ENCODE data around the gene USP30. TPM values are rescaled to one million over a fixed set of nuclear protein-coding genes. Genes with fewer than 3 reads are reported as not detected.
"Not testable (repeated sequence)": the region's sequence is repeated elsewhere in the genome, so short reads cannot be mapped to it uniquely, and the experiment has no call there.

Gene USP30
- polyA plus RNA-seq, 4 donors = 21.5 to 28.5 (median 25.4) TPM

DNA sequence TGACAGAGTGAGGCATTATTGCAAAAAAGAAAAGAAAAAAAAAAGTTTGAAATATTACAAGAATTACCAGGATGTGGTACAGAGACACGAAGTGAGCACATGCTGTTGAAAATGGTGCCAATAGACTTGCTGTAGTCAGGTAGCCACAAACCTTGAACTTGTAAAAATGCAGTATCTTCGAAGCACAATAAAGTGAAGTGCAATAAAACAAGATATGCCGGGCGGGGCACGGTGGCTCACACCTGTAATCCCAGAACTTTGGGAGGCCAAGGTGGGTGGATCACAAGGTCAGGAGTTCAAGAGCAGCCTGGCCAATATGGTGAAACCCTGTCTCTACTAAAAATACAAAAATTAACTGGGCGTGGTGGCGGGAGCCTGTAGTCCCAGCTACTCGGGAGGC is 2.6 kb upstream of the USP30 start:
- DNase-seq (ENCODE audit: low read depth in 4 of 4, low spot score in 3 of 4) = not testable (repeated sequence)

DNA sequence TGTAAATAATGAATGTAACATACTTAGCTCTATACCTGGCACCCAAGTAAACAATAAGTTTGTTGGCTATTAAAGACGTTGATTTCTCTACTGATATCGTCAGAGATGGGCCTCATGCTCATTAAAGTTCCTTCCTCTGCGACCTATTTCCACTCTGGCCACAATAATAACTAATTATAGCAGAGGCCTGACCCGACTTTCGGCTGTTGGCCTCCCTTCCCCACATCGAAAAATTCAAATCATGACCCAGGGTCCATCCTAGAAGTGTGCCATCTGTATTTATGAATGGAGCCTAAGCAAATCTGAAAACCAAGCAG is 321 bp upstream of the USP30 start:
- no peak for DNase-seq (ENCODE audit: low read depth in 4 of 4, low spot score in 3 of 4)

DNA sequence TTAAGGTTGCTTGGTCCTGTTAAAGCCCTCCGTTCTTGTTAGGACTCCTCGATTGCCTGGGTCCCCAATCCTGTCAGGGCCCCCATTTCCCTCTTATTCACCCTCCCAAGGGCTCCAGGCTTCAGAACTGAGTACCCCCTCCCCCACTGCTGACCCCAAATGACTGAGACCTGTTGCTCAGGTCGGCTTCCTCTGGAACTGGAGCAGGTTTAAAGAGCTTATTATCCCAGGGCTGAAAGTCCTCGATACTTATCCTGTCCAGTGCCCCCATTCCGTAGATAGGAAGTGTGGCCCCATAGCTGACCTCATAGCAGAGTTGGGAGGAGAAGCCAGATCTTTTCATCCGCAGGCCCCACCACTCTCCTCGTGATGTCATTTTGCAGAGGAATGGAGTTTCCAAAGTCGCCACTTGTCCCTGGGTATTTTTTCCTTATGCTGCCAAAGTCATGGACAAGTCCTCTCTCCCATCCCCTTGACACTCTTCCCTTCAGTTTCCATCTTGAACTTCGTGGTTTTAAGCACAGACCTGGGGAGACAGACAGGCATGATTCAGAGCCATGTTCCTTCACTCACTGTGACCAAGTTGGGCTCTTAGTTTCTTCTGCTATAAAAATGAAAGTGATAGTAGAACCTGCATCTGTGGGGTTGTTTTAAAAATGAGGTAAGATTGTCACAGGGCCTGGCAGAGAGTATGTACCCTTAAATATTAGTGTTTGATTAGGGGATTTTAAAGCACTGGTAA is 1.2 kb downstream of the USP30 start:
- DNase-seq (ENCODE audit: low read depth in 4 of 4, low spot score in 3 of 4) = no peak

DNA sequence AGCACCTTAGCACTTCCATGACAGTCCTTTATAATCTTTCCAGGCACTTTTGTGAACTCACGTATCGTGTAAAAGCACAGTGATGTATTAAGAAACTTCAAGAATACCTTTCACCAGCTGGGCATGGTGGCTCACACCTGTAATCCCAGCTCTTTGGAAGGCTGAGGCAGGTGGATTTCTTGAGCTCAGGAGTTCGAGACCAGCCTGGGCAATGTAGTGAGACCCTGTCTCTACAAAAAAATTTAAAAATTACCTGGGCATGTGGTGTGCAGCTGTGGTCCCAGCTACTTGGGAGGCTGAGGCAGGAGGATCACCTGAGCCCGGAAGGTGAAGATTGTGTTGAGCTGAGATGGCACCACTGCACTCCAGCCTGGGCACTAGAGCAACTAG is 1.7 kb downstream of the USP30 start:
- not testable (repeated sequence) for DNase-seq (ENCODE audit: low read depth in 4 of 4, low spot score in 3 of 4)

DNA sequence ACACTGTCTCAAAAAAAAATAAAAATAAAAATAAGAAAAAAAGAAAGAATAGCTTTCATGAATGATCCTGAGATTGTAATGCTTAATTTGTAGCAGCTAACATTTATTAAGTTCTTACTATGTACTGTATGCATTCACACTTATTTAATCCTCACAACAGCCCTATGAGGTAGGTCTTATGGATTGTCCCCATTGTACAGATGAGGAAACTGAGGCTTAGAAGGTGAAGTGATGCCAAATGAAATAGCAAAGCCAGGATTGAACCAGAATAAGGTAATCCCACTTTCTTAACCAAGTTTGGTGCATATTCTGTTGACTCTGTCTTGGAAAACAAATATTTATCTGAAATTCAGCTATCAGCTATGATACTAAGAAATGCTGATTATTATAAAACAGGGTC is 2.1 kb downstream of the USP30 start:
- DNase-seq (ENCODE audit: low read depth in 4 of 4, low spot score in 3 of 4) = no peak

DNA sequence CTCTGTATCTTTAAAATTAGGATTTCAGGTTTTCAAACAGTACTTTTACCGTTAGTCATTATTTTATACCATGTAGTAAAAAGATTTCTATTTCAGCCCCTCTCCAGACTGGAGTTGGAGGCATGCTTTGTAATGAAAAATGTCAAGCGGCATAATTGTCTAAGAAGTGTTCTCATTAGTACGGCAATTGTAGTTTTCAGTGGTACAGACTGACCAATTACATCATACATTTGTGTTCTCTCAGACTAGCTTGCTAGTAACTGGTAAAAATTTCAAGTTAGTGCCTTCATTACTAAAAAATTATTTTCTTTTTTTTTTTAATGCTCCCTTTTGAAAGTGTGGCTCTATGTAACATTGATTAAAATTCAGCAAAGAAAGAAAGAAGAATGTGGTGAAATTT is 4.5 kb downstream of the USP30 start:
- no peak for DNase-seq (ENCODE audit: low read depth in 4 of 4, low spot score in 3 of 4)

DNA sequence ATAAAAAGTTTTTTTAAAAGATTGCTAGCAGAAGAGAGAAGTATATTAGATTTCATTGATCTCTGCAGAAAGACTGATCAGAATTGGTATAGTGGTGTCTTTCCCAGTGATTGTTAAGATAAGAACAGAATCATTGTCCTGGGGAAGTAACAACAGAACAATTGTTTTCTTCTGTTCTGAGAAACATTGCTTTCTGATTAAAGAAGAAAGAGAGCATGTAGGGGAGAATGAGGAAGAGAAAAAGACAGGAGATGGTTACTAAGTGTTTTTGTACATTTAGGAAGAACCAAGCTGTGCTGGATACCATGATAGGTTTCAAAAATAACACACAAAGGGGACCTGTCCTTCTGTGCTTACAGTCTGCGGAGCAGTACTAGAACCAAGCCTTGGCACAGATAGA is 5.0 kb downstream of the USP30 start:
- no peak for DNase-seq (ENCODE audit: low read depth in 4 of 4, low spot score in 3 of 4)

DNA sequence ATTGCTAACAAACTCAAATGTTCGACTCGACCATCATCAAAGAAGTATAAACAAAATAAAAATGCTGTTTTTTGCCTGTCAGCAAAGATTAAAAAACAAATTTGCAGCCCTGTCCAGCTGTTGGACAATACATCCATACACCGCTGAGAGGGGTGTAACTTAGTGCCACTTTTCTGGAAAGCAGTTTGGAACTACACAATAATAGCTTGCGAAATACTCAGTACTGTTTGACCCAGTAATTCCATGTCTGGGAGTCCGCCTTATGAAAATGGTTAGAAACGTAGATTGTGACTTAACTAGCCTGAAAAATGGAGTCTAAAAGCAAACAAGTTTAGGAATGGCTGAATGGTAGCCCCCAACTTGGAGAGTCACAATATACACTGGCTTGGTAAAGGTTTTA is 6.4 kb downstream of the USP30 start:
- no peak for DNase-seq (ENCODE audit: low read depth in 4 of 4, low spot score in 3 of 4)

DNA sequence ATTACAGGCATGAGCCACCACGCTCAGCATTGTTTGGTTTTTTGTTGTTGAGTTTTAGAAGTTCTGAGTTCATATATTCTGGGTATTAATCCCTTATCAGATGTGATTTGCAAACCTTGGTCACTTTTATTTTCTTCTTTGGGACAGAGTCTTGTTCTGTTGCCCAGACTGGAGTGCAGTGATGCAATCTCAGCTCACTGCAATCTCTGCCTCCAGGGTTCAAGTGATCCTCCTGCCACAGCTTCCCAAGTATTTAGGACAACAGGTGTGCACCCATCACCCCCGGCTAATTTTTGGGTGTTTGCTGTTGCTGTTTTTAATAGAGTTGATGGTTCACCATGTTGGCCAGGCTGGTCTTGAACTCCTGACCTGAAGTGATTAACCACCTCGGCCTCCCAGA is 11.8 kb downstream of the USP30 start:
- DNase-seq (ENCODE audit: low read depth in 4 of 4, low spot score in 3 of 4) = no peak

DNA sequence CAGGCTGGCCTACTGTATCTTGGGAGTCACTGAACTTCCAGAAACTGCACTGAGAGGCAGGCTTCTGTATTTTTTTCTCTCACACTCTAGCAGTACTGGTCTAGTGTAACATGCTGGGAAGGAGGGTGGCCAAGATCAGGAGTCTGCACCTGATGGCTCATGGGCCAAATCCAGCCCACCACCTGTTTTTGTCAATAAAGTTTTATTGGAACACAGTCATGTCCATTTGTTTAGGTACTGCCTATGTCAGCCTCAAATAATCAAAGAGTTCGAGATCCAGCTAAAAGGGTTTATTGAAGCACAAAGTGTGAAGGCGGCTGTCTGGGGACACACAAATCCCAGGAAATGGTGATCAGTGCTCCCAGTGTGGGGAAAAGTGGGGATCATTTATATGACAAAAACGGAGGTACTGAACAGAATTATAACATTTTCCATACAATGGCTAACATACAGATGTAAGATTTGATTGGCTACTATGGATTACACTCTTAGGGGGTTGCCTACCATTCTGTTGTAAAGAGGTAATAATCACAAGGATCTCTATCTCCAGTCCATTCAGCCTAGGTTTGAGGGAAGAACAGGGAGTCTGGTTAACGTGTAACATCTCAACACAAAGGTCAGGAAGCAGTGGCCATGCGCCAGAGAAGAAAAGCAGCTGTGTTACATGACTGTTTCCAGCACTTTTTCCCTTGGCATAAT is 12.9 kb downstream of the USP30 start:
- DNase-seq (ENCODE audit: low read depth in 4 of 4, low spot score in 3 of 4) = no peak

DNA sequence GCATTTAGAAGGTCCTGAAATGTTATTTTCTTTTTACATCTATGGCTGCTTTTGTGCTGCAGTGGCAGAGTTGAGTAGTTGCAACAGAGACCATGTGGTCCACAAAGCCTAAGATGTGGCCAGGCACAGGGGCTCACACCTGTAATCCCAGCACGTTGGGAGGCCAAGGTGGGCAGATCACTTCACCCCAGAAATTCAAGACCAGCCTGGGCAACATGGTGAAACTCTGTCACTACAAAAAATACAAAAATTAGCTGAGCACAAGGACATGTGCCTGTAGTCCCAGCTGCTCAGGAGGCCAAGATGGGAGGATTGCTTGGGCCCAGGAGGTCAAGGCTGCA is 13.4 kb downstream of the USP30 start:
- DNase-seq (ENCODE audit: low read depth in 4 of 4, low spot score in 3 of 4) = no peak

DNA sequence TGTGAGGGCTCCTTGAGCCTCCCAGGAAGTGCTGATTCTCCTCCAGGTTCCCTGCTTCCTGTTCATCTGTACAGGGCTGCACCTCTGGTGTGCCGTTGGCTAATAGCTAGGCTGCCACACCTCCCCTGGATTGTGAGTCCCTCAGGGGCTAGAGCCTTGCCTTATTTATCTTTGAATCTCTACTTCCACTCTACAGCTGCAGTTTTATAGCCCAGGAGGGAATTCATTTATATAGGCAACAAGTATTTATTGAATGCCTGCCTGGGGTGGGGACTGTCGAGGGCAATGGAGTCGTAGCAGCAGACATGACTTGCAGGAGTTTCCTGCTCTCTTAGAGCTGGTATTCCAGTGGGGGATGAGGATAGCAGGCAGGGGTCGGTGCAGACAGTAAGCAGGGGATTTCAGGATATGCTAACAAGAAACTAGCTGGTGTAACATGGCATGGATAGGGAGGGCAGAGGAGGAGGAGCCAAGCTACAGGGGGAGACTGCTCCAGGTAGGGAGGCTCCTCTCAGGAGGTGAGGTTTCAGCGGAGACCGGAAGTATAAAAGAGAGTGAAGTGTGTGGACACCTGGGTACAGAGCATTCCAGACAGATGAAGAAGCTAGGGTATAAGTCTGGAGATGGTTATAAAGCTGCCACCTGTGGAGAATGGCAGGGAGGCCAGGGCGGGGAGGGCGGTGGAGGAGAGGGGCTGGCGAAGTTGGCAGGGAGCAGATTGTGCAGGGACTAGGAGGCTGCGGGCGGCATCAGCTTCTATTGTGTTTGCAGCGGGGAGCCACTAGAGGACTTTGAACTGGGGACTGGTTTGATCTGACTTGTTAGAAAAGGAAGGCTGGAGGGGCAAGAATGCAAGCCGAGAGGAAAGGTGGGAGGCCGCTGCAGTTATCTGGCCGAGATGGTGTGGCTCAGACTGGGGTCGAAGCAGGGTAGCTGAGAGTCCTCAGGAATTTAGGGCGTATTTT is 17.2 kb downstream of the USP30 start:
- no peak for DNase-seq (ENCODE audit: low read depth in 4 of 4, low spot score in 3 of 4)

DNA sequence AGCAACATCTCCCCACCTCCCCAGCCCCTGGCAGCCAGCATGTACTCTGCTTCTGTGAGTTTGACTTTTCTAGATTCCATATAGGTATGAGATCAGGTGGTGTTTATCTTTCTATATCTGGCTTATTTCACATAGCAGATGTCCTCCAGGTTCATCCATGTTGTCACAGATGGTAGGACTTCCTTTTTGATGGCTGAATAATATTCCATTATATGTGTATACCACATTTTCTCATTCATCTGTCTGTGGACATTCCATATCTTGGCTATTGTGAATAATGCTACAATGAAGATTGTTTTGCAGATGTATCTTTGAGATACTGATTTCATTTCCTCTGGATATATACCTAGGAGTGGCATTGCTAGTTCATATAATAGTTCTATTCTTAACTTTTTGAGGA is 22.5 kb downstream of the USP30 start:
- DNase-seq (ENCODE audit: low read depth in 4 of 4, low spot score in 3 of 4) = no peak

DNA sequence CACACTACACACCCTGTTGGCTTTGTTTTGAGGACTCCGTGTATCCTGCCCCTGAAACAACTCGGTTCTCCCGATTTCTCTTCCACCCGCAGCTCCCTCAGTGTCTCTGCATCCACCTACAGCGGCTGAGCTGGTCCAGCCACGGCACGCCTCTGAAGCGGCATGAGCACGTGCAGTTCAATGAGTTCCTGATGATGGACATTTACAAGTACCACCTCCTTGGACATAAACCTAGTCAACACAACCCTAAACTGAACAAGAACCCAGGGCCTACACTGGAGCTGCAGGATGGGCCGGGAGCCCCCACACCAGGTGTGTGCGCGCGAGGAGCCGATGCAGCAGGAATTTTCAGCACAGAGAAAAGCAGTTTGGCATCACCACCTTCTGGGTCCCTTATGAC is 30.4 kb downstream of the USP30 start:
- DNase-seq (ENCODE audit: low read depth in 4 of 4, low spot score in 3 of 4) = no peak

DNA sequence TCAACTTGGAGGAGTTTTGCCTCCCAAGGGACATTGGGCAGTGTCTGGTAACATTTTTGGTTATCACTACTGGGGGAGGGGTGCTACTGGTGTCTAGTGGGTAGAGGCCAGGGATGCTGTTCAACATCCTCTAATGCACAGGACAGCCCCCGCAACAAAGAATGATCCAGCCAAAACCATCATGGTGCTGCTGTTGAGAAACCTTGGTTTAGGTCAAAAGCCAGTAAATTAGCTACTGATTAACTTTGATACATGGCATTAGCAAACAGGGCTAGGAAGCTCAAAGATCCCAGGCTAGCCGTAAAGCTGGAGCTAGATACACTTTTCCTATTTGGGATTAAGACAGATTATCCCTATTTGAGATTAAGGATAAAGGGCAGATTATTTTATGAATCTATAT is 32.0 kb downstream of the USP30 start:
- DNase-seq (ENCODE audit: low read depth in 4 of 4, low spot score in 3 of 4) = no peak

DNA sequence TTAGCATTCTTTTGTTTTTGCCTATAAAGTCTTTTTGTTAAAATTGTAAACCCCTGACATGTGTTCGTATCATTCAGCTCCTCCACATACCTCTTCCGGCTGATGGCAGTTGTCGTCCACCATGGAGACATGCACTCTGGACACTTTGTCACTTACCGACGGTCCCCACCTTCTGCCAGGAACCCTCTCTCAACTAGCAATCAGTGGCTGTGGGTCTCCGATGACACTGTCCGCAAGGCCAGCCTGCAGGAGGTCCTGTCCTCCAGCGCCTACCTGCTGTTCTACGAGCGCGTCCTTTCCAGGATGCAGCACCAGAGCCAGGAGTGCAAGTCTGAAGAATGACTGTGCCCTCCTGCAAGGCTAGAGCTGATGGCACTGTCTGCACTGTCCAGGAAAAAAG is 33.2 kb downstream of the USP30 start:
- DNase-seq (ENCODE audit: low read depth in 4 of 4, low spot score in 3 of 4) = no peak

DNA sequence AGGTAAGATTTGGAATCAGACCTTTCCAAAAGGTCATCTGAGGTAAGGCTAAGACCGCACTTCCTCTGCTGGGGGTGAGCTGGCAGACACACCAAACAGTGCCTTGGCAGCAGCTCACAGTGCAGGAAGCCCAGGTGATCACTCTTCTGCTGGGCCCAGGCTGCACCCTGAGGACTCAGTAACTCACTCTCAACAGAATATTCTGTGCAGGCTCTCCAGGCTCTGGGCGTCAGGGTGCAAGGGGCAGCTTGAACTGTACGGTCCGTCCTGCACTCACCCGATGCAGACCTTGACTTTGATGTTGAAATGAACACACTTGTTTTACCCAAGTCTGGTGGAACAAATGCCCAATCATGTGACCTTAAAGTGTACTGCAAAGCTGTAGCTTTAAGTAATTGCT is 34.9 kb downstream of the USP30 start:
- no peak for DNase-seq (ENCODE audit: low read depth in 4 of 4, low spot score in 3 of 4)

DNA sequence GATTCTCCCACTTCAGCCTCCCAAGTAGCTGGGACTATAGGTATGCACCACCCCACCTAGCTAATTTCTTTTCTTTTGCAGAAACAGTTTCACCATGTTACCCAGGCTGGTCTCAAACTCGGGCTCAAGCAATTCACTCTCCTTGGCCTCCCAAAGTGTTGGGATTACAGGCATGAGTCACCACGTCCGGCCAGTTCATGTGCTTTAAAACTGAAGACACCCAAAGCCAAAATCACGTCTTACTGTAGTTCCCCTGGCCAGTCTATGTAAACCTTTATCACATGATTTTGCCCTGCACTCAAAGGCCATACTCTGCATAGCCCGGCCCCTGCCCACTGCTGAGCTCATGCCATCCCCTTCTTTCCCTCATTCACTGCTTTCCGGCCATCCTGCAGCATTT is 36.4 kb downstream of the USP30 start:
- DNase-seq (ENCODE audit: low read depth in 4 of 4, low spot score in 3 of 4) = no peak

DNA sequence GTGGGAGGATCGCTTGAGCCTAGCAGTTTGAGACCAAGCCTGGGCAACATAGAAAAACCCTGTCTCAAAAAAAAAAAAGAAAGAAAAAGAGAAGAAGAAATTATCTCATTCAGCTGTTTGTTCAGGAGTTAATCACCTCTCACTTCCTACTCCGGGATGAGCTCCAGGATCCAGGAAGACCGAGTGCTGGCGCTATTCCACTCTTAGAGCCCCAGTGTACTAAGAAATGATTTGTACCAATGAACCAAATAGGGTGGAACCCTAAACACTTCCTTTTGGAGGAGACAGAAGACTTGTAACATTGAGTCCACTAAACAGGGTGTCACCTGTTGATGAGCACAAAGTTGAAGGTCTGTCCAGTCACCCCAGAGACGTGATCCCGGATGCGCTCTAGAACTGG is 37.3 kb downstream of the USP30 start:
- no peak for DNase-seq (ENCODE audit: low read depth in 4 of 4, low spot score in 3 of 4)

DNA sequence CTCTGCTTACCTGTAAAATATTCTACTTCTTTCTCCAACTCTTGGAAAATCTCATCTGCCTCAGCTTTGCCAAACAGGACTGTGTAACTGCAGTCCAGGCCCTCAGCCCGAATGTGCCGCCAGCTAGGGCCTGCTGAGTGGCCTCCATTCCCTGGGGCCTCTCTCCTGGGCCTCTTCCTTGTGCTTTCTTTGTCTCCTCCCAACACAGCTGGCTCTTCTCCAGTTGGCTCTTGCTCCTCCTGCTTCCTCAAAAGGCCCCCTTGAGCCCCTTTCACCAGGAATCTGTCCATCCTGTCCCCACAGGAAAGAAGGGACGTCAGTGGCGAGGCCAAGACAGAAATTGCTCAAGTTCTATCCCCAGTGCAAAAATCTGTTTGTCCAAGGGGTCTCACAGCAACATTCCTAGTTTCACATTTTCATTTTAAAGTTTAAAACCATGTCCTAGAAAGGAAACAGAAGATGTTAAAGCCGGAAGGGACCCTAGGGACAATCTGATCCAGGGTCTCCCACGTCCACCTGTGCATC is 40.2 kb downstream of the USP30 start:
- no peak for DNase-seq (ENCODE audit: low read depth in 4 of 4, low spot score in 3 of 4)
